ENCODE data around the gene TTC17. TPM values are rescaled to one million over a fixed set of nuclear protein-coding genes. Genes with fewer than 3 reads are reported as not detected.

TTC17 gene
- total RNA-seq, 1 experiment from 2014 or later: 154 TPM

DNA sequence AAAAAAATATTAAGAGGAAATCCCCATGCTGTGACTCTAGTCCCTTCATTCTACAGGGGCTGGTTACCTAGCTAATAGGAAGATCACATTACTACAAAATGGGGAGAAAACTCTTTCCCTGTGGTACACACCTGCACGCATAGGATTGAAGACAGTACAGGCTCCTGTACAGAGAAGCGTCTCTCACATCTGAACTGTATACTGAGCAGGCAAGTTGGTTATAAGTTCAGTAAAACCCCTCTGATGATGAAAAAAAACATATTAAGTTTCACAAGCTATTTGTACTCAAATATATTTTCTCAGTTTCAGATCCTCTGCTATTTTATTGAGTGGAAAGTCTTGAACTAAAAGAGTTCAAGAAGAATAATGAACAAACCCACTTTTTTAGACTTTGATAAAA, 164.9 kb downstream of the TTC17 start:
- H2AFZ ChIP-seq (ENCODE audit: low read length): no peak overlapping the region
- H3K9me2 ChIP-seq (replicated peaks; ENCODE audit: insufficient read depth, low read length): no peaks in the 10 kb centered on the region
- no peak overlapping the region for H3K4me2 ChIP-seq (ENCODE audit: low read depth, low read length, poor library complexity, severe bottlenecking)
- H3K36me3 ChIP-seq (ENCODE audit: insufficient read depth, low read length): no peaks in the 10 kb centered on the region
- no peak for DNase-seq
- H3K4me1 ChIP-seq (ENCODE audit: low read length): no peaks in the 10 kb centered on the region
- no peak overlapping the region for H3K4me3 ChIP-seq (ENCODE audit: low read length)
- peaks cover 7% of the 10 kb centered on the region for H3K9me3 ChIP-seq (ENCODE audit: low read length)
- no peaks in the 10 kb centered on the region for H3K79me2 ChIP-seq (ENCODE audit: low read length)
- no peaks in the 10 kb centered on the region for H4K20me1 ChIP-seq (ENCODE audit: insufficient read depth, low read depth, low read length)
- H3K9ac ChIP-seq (ENCODE audit: low read length): no peak overlapping the region
- peaks cover 3% of the 10 kb centered on the region; the same call in 1 of the 2 replicates for H3K27me3 ChIP-seq (ENCODE audit: low read length)
- H3K27ac ChIP-seq (ENCODE audit: low read length): no peak overlapping the region

DNA sequence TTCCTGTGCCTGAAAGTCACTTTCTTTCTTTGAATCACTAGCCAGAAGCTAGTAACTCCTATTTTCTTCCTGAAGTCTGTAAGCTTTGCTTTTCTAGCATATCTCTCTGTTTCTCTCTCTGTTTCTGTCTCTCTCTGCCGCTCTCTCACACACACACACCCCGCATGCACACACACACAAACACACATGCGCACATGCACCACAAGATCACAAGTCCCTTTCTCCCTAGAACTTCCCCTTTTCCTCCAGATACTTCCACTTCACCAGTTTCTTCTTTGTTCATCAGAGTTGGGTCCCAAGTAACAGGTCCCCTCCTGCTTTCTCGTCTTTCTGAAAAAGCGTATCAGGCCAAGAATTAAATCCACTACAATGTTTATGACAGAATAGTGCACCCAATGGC, 173.3 kb downstream of the TTC17 start:
- Histone ChIP-seq H3K9me2 (replicated peaks; ENCODE audit: insufficient read depth, low read length) (no peaks in the 10 kb centered on the region), H3K4me1 (ENCODE audit: low read length) (no peaks in the 10 kb centered on the region), H3K79me2 (ENCODE audit: low read length) (no peaks in the 10 kb centered on the region), H3K9ac (ENCODE audit: low read length) (no peak overlapping the region), H3K27me3 (ENCODE audit: low read length) (no peaks in the 10 kb centered on the region), H3K4me3 (ENCODE audit: low read length) (no peak overlapping the region), H4K20me1 (ENCODE audit: insufficient read depth, low read depth, low read length) (no peaks in the 10 kb centered on the region), H2AFZ (ENCODE audit: low read length) (no peak overlapping the region), H3K36me3 (ENCODE audit: insufficient read depth, low read length) (no peaks in the 10 kb centered on the region), H3K27ac (ENCODE audit: low read length) (no peak overlapping the region), H3K4me2 (ENCODE audit: low read depth, low read length, poor library complexity, severe bottlenecking) (no peak overlapping the region), H3K9me3 (ENCODE audit: low read length) (no peaks in the 10 kb centered on the region)
- no peak for DNase-seq

- H3K9me2 ChIP-seq (replicated peaks; ENCODE audit: insufficient read depth, low read length): no peaks in the 10 kb centered on the region
- no peaks in the 10 kb centered on the region for H4K20me1 ChIP-seq (ENCODE audit: insufficient read depth, low read depth, low read length)
- no peaks in the 10 kb centered on the region for H3K36me3 ChIP-seq (ENCODE audit: insufficient read depth, low read length)
- no peaks in the 10 kb centered on the region for H3K79me2 ChIP-seq (ENCODE audit: low read length)
- no peak for DNase-seq
- H3K9ac ChIP-seq (ENCODE audit: low read length): no peak overlapping the region
- H3K4me2 ChIP-seq (ENCODE audit: low read depth, low read length, poor library complexity, severe bottlenecking): no peak overlapping the region
- H2AFZ ChIP-seq (ENCODE audit: low read length): no peak overlapping the region; the same call in 1 of the 2 replicates
- no peak overlapping the region for H3K4me3 ChIP-seq (ENCODE audit: low read length)
- peaks cover 3% of the 10 kb centered on the region; the same call in 1 of the 2 replicates for H3K27me3 ChIP-seq (ENCODE audit: low read length)
- H3K4me1 ChIP-seq (ENCODE audit: low read length): no peaks in the 10 kb centered on the region
- H3K9me3 ChIP-seq (ENCODE audit: low read length): no peaks in the 10 kb centered on the region
- H3K27ac ChIP-seq (ENCODE audit: low read length): no peak overlapping the region
Measured at GRCh38 chr11:43537833-43538615, 179.3 kb downstream of the TTC17 start.

GRCh38 chr11:43541993-43542392, 183.3 kb downstream of the TTC17 start:
- H3K9me3 ChIP-seq (ENCODE audit: low read length): no peaks in the 10 kb centered on the region
- no peaks in the 10 kb centered on the region for H4K20me1 ChIP-seq (ENCODE audit: insufficient read depth, low read depth, low read length)
- H3K9ac ChIP-seq (ENCODE audit: low read length): no peak overlapping the region
- no peaks in the 10 kb centered on the region for H3K36me3 ChIP-seq (ENCODE audit: insufficient read depth, low read length)
- H3K9me2 ChIP-seq (replicated peaks; ENCODE audit: insufficient read depth, low read length): no peaks in the 10 kb centered on the region
- no peak overlapping the region for H3K4me2 ChIP-seq (ENCODE audit: low read depth, low read length, poor library complexity, severe bottlenecking)
- H3K4me3 ChIP-seq (ENCODE audit: low read length): no peak overlapping the region
- H3K4me1 ChIP-seq (ENCODE audit: low read length): no peaks in the 10 kb centered on the region
- H2AFZ ChIP-seq (ENCODE audit: low read length): no peak overlapping the region
- DNase-seq: no peak
- no peaks in the 10 kb centered on the region for H3K79me2 ChIP-seq (ENCODE audit: low read length)
- H3K27ac ChIP-seq (ENCODE audit: low read length): no peak overlapping the region
- peaks cover 3% of the 10 kb centered on the region; the same call in 1 of the 2 replicates for H3K27me3 ChIP-seq (ENCODE audit: low read length)

DNA sequence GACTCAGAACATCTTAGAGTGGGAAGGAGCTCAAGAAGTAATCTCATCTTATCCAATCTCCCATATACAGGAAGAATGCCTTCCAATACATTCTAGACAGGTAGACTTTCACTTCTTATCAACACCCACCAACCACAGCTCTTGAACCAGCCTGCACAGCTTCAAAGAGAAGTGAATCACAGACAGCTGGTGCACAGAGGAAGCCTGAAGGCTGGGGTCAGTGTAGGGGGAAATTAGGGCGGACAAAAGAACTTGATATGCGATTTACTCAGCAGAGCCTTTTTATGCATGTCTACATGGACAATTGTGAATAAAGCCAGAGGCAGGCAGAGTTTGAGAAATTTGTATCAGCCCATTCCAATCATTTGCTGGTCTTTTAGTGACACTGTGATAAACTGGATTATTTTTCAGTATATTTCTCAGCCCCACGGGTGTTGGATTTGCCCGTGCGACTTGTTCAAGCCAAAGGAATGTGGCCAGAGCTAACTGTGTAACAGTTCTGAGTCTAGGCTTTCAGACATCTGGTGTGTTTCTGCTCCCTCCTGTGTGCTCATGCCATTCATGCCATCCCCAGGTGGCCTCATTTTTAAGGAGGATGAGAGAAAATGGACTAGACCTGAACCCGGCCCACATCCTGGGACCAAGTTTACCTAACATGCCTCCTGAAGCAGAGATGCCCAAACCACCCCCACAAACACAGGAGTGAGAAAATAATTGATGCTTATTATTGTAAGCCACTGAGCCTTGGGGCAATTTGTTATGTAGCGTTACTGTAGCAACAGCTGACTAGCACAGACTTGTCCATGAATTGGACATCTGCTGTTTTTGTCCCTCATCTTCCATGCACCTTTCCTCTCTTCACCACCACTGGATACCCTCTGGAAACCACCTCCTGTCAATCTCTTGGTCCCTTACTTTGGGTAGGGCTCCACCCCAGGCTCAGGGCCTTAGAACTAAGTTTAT, 184.3 kb downstream of the TTC17 start:
- no peaks in the 10 kb centered on the region for H4K20me1 ChIP-seq (ENCODE audit: insufficient read depth, low read depth, low read length)
- peaks cover 3% of the 10 kb centered on the region; the same call in 1 of the 2 replicates for H3K27me3 ChIP-seq (ENCODE audit: low read length)
- H3K4me3 ChIP-seq (ENCODE audit: low read length): no peak overlapping the region
- no peaks in the 10 kb centered on the region for H3K36me3 ChIP-seq (ENCODE audit: insufficient read depth, low read length)
- DNase-seq: no peak
- no peaks in the 10 kb centered on the region for H3K9me2 ChIP-seq (replicated peaks; ENCODE audit: insufficient read depth, low read length)
- H3K9me3 ChIP-seq (ENCODE audit: low read length): no peaks in the 10 kb centered on the region
- no peak overlapping the region for H3K4me2 ChIP-seq (ENCODE audit: low read depth, low read length, poor library complexity, severe bottlenecking)
- no peak overlapping the region for H3K9ac ChIP-seq (ENCODE audit: low read length)
- no peak overlapping the region for H3K27ac ChIP-seq (ENCODE audit: low read length)
- H3K4me1 ChIP-seq (ENCODE audit: low read length): no peaks in the 10 kb centered on the region
- H3K79me2 ChIP-seq (ENCODE audit: low read length): no peaks in the 10 kb centered on the region
- no peak overlapping the region for H2AFZ ChIP-seq (ENCODE audit: low read length)

Small RNAs within 50 kb of the gene (small RNA-seq; reads per million reads assigned to genes)
- gene RF00019 (not detected), gene RN7SKP287 (not detected)

Other genes with a start within 250 kb of the TTC17 start
- 89.1 TPM in 2 replicates for gene API5, start 46.9 kb upstream of the TTC17 start, total RNA-seq (2014; rRNA removed; shearing (Covaris generic); ENCODE audit: low replicate concordance)